HG03565 (cell line): ENCODE data around the gene MLIP.

ENCODE experiments used
- ATAC-seq: cut with Tn5 transposase; IDR thresholded peaks from one replicate; pipeline ENCODE4 v1.9.1; 2021; ENCODE audit warnings: mild to moderate bottlenecking, moderate library complexity; ENCODE audit not compliant: unreplicated experiment

MLIP gene

DNA sequence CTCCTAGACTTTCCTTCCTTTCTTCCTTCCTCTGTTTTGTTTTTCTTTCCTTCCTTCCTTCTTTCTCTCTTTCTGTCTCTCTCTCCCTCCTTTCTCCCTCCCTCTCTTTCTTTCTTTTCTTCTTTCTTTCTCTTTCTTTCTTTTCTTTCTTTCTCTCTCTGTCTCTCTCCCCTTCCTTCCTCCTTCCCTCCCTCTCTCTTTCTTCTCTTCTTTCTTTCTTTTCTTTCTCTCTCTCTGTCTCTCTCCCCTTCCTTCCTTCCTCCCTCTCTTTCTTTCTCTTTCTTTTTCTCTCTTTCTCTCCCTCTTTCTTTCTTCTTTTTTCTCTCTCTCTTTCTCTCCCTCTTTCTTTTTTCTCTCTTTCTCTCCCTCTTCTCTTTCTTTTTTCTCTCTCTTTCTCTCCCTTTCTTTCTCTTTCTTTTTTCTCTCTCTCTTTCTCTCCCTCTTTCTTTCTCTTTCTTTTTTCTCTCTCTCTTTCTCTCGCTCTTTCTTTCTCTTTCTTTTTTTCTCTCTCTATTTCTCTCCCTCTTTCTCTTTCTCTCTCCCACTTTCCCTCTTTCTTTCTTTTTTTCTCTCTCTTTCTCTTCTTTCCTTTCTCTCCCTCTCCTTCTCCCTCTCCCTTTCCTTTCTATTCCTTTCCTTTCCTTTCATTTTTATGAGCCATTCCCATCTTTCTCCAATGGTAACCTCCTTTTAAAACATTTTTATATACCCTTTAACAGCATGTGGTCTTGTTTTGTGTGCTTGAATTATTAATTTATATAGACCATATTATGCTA, 199.3 kb downstream of the MLIP start:
- ATAC-seq: no peak

DNA sequence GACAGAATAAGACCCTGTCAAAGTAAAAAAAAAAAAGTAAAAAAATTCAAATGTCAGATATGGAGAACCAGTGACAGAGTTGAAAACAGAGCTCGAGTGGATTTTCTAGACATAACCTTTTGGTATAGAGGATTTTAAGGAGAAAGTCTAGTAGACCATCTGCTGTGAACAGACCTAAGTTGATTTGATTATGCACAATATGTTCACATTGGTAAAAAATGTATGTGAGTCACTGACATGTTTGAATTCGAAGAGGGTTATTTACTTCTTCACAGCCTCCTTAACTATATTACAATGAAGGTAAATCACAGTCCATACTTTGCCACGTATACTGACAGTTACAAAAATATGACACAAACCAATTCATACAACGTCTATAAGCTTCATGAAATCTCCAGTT, 204.4 kb downstream of the MLIP start:
- no peak for ATAC-seq
